WTC11 (cell line): ENCODE data around the gene CCDC28B.

ENCODE experiments used
- CREM ChIP-seq: sonication (generic); formaldehyde crosslinking; IDR thresholded peaks from 2 replicates; pipeline ENCODE4 v1.8.1; 2022; ENCODE audit warnings: mild to moderate bottlenecking, missing genetic modification reagents, moderate library complexity
- GABPB1 ChIP-seq: sonication (generic); formaldehyde crosslinking; IDR thresholded peaks from 2 replicates; pipeline ENCODE4 v1.8.1; 2023; ENCODE audit warnings: mild to moderate bottlenecking, missing genetic modification reagents
- TCF7 ChIP-seq: sonication (generic); formaldehyde crosslinking; IDR thresholded peaks from 2 replicates; pipeline ENCODE4 v1.8.0; 2022; ENCODE audit warnings: mild to moderate bottlenecking, low read depth, missing genetic modification reagents, moderate library complexity
- TF ChIP-seq, protein P1 (sequence below): sonication (generic); formaldehyde crosslinking; IDR thresholded peaks from 2 replicates; pipeline ENCODE4 v1.8.1; 2023; ENCODE audit warnings: mild to moderate bottlenecking, missing genetic modification reagents, moderate library complexity
- TF ChIP-seq, protein P2 (sequence below): fragments of 200-600 bp; IDR thresholded peaks from 2 replicates; pipeline ENCODE4 v1.8.0; 2022; ENCODE audit warnings: antibody characterized with exemption

DNA sequence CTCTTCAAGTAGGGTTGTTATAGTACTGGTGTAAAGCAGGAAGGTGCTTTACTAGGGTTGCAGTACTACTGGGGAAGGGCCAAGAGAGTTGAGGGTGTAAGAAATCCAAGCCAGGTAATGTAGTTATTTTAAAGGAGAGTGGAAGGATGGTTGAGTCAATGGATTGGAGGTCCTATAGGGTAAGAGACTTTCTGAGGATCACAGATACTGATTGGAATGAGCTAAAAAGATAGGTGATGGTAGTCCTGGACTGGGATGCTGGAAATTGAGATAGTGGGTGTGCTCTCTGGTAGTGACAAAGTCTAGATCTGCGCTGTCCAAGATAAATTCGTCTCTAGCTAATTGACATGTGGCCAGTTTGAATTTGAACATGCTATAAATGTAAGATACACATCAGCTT is 13.9 kb upstream of the CCDC28B start:
- TF ChIP-seq TCF7 (CRISPR knock-in tag): no peak
- TF ChIP-seq GABPB1: no peak
- TF ChIP-seq, protein P1, sequence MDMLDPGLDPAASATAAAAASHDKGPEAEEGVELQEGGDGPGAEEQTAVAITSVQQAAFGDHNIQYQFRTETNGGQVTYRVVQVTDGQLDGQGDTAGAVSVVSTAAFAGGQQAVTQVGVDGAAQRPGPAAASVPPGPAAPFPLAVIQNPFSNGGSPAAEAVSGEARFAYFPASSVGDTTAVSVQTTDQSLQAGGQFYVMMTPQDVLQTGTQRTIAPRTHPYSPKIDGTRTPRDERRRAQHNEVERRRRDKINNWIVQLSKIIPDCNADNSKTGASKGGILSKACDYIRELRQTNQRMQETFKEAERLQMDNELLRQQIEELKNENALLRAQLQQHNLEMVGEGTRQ: no peak
- TF ChIP-seq CREM (CRISPR knock-in tag): no peak
- TF ChIP-seq, protein P2, sequence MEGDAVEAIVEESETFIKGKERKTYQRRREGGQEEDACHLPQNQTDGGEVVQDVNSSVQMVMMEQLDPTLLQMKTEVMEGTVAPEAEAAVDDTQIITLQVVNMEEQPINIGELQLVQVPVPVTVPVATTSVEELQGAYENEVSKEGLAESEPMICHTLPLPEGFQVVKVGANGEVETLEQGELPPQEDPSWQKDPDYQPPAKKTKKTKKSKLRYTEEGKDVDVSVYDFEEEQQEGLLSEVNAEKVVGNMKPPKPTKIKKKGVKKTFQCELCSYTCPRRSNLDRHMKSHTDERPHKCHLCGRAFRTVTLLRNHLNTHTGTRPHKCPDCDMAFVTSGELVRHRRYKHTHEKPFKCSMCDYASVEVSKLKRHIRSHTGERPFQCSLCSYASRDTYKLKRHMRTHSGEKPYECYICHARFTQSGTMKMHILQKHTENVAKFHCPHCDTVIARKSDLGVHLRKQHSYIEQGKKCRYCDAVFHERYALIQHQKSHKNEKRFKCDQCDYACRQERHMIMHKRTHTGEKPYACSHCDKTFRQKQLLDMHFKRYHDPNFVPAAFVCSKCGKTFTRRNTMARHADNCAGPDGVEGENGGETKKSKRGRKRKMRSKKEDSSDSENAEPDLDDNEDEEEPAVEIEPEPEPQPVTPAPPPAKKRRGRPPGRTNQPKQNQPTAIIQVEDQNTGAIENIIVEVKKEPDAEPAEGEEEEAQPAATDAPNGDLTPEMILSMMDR: no peak
